Left ventricle myocardium superior (tissue), 1 donor: Measurements from ENCODE around the gene PLCH1. TPM values are rescaled to one million over a fixed set of nuclear protein-coding genes. Genes with fewer than 3 reads are reported as not detected.
"Not testable (repeated sequence)": the region's sequence is repeated elsewhere in the genome, so short reads cannot be mapped to it uniquely, and the experiment has no call there.

Experiments used
- ATAC-seq: fragments of 200-7000 bp; cut with Tn5 transposase; one replicate; pipeline ENCODE4 v1.9.1; 2020; ENCODE audit warnings: mild to moderate bottlenecking, moderate library complexity
- DNase-seq: peaks from one replicate; pipeline ENCODE4 v3.0.0-alpha.2; 2020
- intact Hi-C: fragments of 100-400 bp; cut with micrococcal nuclease; formaldehyde crosslinking; loops from one replicate; pipeline ENCODE4 v1.11.0; 2022
- total RNA-seq: library from RNA; stranded (reverse); fragmentation: NEBNext Ultra II Directional; extraction: Animal tissue kit (Norgen Biotek cat#: 25700); gene quantifications from one replicate; pipeline ENCODE4 v1.2.1, GENCODE V29; 2021
- donor health status: DM: no; HTN: yes; CAD: no; lungs with severe emphysema.

Gene PLCH1
- total RNA-seq, 1 donor from 2014 or later: 0.50 TPM

- ATAC-seq (no peak), DNase-seq (no peak)
- intact Hi-C loops: no loop called here
Measured at GRCh38 chr3:155658671-155659261, 86.1 kb downstream of the PLCH1 start.

GRCh38 chr3:155658006-155658405 is 86.9 kb downstream of the PLCH1 start:
- ATAC-seq (no peak), DNase-seq (no peak)
- intact Hi-C loops: no loop called here

GRCh38 chr3:155657161-155657560 is 87.7 kb downstream of the PLCH1 start:
- intact Hi-C loops: no loop called here
- DNase-seq (no peak), ATAC-seq (no peak)

GRCh38 chr3:155656466-155656865 is 88.4 kb downstream of the PLCH1 start:
- ATAC-seq (no peak), DNase-seq (no peak)
- intact Hi-C loops: no loop called here

GRCh38 chr3:155651489-155652218 is 93.2 kb downstream of the PLCH1 start:
- intact Hi-C loops: no loop called here
- no peak for ATAC-seq
- DNase-seq: no peak

- DNase-seq: no peak
- intact Hi-C loops: no loop called here
- ATAC-seq: no peak
Measured at GRCh38 chr3:155648013-155648591, 96.8 kb downstream of the PLCH1 start.

GRCh38 chr3:155647206-155647605 is 97.7 kb downstream of the PLCH1 start:
- DNase-seq: no peak
- no peak for ATAC-seq
- intact Hi-C loops: no loop called here

GRCh38 chr3:155646669-155647068 is 98.2 kb downstream of the PLCH1 start:
- intact Hi-C loops: no loop called here
- DNase-seq: no peak
- ATAC-seq: no peak

GRCh38 chr3:155646128-155646527 is 98.7 kb downstream of the PLCH1 start:
- DNase-seq: no peak
- ATAC-seq: no peak
- intact Hi-C loops: no loop called here

- intact Hi-C loops: no loop called here
- ATAC-seq: no peak
- no peak for DNase-seq
Measured at GRCh38 chr3:155643581-155644165, 101.2 kb downstream of the PLCH1 start.

- ATAC-seq (no peak), DNase-seq (no peak)
- intact Hi-C loops: no loop called here
Measured at GRCh38 chr3:155641956-155642355, 102.9 kb downstream of the PLCH1 start.

- ATAC-seq: no peak
- intact Hi-C loops: no loop called here
- no peak for DNase-seq
Measured at GRCh38 chr3:155640098-155640497, 104.8 kb downstream of the PLCH1 start.

GRCh38 chr3:155639462-155640055 is 105.3 kb downstream of the PLCH1 start:
- no peak for ATAC-seq
- DNase-seq: no peak
- intact Hi-C loops: no loop called here

- intact Hi-C loops, ATAC-seq, DNase-seq: not testable (repeated sequence)
Measured at GRCh38 chr3:155638461-155638860, 106.4 kb downstream of the PLCH1 start.

- DNase-seq (no peak), ATAC-seq (no peak)
- intact Hi-C loops: no loop called here
Measured at GRCh38 chr3:155637567-155637966, 107.3 kb downstream of the PLCH1 start.

- intact Hi-C loops: no loop called here
- ATAC-seq: no peak
- DNase-seq: no peak
Measured at GRCh38 chr3:155635056-155635455, 109.8 kb downstream of the PLCH1 start.

- ATAC-seq (no peak), DNase-seq (no peak)
- intact Hi-C loops: no loop called here
Measured at GRCh38 chr3:155634121-155634719, 110.7 kb downstream of the PLCH1 start.

GRCh38 chr3:155631323-155632019 is 113.4 kb downstream of the PLCH1 start:
- no peak for ATAC-seq
- no peak for DNase-seq
- intact Hi-C loops: no loop called here

- no peak for ATAC-seq
- intact Hi-C loops: no loop called here
Measured at GRCh38 chr3:155629556-155629955, 115.3 kb downstream of the PLCH1 start.

More at GRCh38 chr3:155629556-155629955, 115.3 kb downstream of the PLCH1 start:
- DNase-seq: no peak
